ENCODE measurements around the gene ATP2B2. TPM values are rescaled to one million over a fixed set of nuclear protein-coding genes. Genes with fewer than 3 reads are reported as not detected.

The ATP2B2 gene
- total RNA-seq, 1 experiment from 2014 or later, result not detected

DNA sequence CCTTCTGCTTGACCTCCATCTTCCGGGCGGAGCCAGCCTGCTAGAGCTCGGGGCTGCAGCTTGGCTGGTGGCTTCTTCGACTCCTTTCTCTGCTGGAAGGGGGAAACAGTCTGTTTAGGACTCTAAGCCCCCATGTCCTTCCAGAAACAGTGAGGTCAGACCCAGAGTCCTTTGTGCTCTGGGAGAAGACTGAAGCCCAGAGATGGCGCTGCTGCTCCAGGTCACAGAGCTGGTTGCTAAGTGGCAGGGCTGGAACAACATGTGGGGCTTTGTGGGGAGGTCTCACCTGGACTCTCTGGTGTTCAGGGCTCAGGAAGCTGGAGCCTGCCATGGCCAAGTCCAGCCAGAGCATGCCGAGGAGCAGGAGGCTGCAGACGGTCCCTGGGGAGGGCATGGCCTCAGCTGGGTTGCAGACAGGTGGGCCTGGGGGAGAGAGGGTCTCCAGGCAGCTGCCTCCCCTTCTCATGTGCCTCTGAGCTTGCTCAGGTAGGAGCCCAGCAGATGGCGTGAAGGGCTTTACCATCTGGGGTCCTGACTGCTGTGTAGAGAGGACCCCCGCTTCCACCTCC, 215.5 kb downstream of the ATP2B2 start:
- Histone ChIP-seq H4K20me1 (ENCODE audit: insufficient read depth) (no peaks in the 10 kb centered on the region), H3K27ac (ENCODE audit: low read depth, low read length) (no peak overlapping the region), H3K4me3 (replicated peaks in 1 of 2; ENCODE audit: low read depth in 1 of 2, low read length in 2 of 2) (no peak overlapping the region), H3K4me2 (ENCODE audit: low read length) (no peak overlapping the region), H3K9ac (ENCODE audit: low read length) (no peak overlapping the region), H3K4me1 (ENCODE audit: control insufficient read depth in 1 of 2, insufficient read depth in 2 of 2, low read length in 2 of 2) (peaks cover 0 to 9% of the 10 kb centered on the region in 2 experiments; a peak in 2 of 4 replicates), H3K9me3 (ENCODE audit: control insufficient read depth in 1 of 2, insufficient read depth in 1 of 2, low read depth in 1 of 2, low read length in 2 of 2) (no peaks in the 10 kb centered on the region), H3K79me2 (ENCODE audit: insufficient read depth, low read length) (no peaks in the 10 kb centered on the region), H3K36me3 (ENCODE audit: control insufficient read depth in 1 of 2, insufficient read depth in 2 of 2, low read length in 2 of 2) (peaks cover 8% of the 10 kb centered on the region in 2 experiments; a peak in 1 of 4 replicates), H2AFZ (ENCODE audit: low read depth, low read length, poor library complexity, severe bottlenecking) (no peak overlapping the region), H3K9me2 (ENCODE audit: insufficient read depth) (no peaks in the 10 kb centered on the region), H3K27me3 (ENCODE audit: insufficient read depth, low read length) (no peaks in the 10 kb centered on the region)
- CTCF ChIA-PET, result no interaction called here
- POLR2A ChIA-PET, result no interaction called here
- BruUV-seq (replicated peaks), result no TSS peak
- RAD21 ChIA-PET (ENCODE audit: low non-redundant PET in 1 of 2, low total read pairs in 2 of 2, uncharacterized antibody in 2 of 2, unreplicated experiment in 2 of 2), result no interaction called here
- TF ChIP-seq, protein P1, sequence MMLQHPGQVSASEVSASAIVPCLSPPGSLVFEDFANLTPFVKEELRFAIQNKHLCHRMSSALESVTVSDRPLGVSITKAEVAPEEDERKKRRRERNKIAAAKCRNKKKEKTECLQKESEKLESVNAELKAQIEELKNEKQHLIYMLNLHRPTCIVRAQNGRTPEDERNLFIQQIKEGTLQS (IDR thresholded peaks at IDR 0.05), result no peak
- TF ChIP-seq POLR2AphosphoS5 (IDR thresholded peaks at IDR 0.05; ENCODE audit: low read depth, low read length) (no peak), JUND (IDR thresholded peaks at IDR 0.05) (no peak), YY1 (IDR thresholded peaks at IDR 0.05; ENCODE audit: extremely low read depth, insufficient replicate concordance, low read depth, low read length) (no peak), CBX3 (IDR thresholded peaks at IDR 0.05; ENCODE audit: low read depth) (no peak), ZNF274 (IDR thresholded peaks at IDR 0.05; ENCODE audit: low read depth, low read length) (no peak), SRF (IDR thresholded peaks at IDR 0.05; ENCODE audit: low read depth) (no peak), SIN3A (IDR thresholded peaks at IDR 0.05; ENCODE audit: low read depth) (no peak), TCF7L2 (IDR thresholded peaks at IDR 0.05; ENCODE audit: borderline replicate concordance, extremely low read depth, insufficient read depth, insufficient read length) (no peak), POLR2A (IDR thresholded peaks at IDR 0.05; ENCODE audit: borderline replicate concordance, extremely low read depth, insufficient read depth, insufficient read length) (no peak), EZH2phosphoT487 (IDR thresholded peaks at IDR 0.05; ENCODE audit: borderline replicate concordance) (no peak), CEBPB (IDR thresholded peaks at IDR 0.05; ENCODE audit: low read depth) (no peak), RAD21 (IDR thresholded peaks at IDR 0.05; ENCODE audit: low read depth) (no peak), EGR1 (IDR thresholded peaks at IDR 0.05; ENCODE audit: low read depth) (no peak), SP1 (IDR thresholded peaks at IDR 0.05; ENCODE audit: low read depth) (no peak), ELF1 (IDR thresholded peaks at IDR 0.05; ENCODE audit: borderline replicate concordance, low read depth) (no peak)
- TF ChIP-seq, protein P2, sequence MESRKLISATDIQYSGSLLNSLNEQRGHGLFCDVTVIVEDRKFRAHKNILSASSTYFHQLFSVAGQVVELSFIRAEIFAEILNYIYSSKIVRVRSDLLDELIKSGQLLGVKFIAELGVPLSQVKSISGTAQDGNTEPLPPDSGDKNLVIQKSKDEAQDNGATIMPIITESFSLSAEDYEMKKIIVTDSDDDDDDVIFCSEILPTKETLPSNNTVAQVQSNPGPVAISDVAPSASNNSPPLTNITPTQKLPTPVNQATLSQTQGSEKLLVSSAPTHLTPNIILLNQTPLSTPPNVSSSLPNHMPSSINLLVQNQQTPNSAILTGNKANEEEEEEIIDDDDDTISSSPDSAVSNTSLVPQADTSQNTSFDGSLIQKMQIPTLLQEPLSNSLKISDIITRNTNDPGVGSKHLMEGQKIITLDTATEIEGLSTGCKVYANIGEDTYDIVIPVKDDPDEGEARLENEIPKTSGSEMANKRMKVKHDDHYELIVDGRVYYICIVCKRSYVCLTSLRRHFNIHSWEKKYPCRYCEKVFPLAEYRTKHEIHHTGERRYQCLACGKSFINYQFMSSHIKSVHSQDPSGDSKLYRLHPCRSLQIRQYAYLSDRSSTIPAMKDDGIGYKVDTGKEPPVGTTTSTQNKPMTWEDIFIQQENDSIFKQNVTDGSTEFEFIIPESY (IDR thresholded peaks at IDR 0.05; ENCODE audit: extremely low read depth, insufficient replicate concordance, low read length), result no peak
- TF ChIP-seq, protein P3, sequence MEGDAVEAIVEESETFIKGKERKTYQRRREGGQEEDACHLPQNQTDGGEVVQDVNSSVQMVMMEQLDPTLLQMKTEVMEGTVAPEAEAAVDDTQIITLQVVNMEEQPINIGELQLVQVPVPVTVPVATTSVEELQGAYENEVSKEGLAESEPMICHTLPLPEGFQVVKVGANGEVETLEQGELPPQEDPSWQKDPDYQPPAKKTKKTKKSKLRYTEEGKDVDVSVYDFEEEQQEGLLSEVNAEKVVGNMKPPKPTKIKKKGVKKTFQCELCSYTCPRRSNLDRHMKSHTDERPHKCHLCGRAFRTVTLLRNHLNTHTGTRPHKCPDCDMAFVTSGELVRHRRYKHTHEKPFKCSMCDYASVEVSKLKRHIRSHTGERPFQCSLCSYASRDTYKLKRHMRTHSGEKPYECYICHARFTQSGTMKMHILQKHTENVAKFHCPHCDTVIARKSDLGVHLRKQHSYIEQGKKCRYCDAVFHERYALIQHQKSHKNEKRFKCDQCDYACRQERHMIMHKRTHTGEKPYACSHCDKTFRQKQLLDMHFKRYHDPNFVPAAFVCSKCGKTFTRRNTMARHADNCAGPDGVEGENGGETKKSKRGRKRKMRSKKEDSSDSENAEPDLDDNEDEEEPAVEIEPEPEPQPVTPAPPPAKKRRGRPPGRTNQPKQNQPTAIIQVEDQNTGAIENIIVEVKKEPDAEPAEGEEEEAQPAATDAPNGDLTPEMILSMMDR (IDR thresholded peaks at IDR 0.05 in 2 of 3, conservative IDR thresholded peaks at IDR 0.05 in 1 of 3; ENCODE audit: borderline replicate concordance in 1 of 3, insufficient read depth in 1 of 3, low read depth in 2 of 3, low read length in 2 of 3), result no peak
- TF ChIP-seq, protein P4, sequence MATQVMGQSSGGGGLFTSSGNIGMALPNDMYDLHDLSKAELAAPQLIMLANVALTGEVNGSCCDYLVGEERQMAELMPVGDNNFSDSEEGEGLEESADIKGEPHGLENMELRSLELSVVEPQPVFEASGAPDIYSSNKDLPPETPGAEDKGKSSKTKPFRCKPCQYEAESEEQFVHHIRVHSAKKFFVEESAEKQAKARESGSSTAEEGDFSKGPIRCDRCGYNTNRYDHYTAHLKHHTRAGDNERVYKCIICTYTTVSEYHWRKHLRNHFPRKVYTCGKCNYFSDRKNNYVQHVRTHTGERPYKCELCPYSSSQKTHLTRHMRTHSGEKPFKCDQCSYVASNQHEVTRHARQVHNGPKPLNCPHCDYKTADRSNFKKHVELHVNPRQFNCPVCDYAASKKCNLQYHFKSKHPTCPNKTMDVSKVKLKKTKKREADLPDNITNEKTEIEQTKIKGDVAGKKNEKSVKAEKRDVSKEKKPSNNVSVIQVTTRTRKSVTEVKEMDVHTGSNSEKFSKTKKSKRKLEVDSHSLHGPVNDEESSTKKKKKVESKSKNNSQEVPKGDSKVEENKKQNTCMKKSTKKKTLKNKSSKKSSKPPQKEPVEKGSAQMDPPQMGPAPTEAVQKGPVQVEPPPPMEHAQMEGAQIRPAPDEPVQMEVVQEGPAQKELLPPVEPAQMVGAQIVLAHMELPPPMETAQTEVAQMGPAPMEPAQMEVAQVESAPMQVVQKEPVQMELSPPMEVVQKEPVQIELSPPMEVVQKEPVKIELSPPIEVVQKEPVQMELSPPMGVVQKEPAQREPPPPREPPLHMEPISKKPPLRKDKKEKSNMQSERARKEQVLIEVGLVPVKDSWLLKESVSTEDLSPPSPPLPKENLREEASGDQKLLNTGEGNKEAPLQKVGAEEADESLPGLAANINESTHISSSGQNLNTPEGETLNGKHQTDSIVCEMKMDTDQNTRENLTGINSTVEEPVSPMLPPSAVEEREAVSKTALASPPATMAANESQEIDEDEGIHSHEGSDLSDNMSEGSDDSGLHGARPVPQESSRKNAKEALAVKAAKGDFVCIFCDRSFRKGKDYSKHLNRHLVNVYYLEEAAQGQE (IDR thresholded peaks at IDR 0.05; ENCODE audit: low read depth), result no peak
- intact Hi-C loops (cut with micrococcal nuclease), result no loop called here
- ATAC-seq (no peak), DNase-seq (ENCODE audit: low read depth, low spot score) (no peak)

Measured in HCT116 (cell line).